HG03108 (cell line): Measurements from ENCODE around the gene TSPEAR.

ENCODE experiments used
- ATAC-seq: cut with Tn5 transposase; IDR thresholded peaks from one replicate; pipeline ENCODE4 v1.9.1; 2021; ENCODE audit warnings: moderate library complexity; ENCODE audit not compliant: unreplicated experiment

TSPEAR gene

DNA sequence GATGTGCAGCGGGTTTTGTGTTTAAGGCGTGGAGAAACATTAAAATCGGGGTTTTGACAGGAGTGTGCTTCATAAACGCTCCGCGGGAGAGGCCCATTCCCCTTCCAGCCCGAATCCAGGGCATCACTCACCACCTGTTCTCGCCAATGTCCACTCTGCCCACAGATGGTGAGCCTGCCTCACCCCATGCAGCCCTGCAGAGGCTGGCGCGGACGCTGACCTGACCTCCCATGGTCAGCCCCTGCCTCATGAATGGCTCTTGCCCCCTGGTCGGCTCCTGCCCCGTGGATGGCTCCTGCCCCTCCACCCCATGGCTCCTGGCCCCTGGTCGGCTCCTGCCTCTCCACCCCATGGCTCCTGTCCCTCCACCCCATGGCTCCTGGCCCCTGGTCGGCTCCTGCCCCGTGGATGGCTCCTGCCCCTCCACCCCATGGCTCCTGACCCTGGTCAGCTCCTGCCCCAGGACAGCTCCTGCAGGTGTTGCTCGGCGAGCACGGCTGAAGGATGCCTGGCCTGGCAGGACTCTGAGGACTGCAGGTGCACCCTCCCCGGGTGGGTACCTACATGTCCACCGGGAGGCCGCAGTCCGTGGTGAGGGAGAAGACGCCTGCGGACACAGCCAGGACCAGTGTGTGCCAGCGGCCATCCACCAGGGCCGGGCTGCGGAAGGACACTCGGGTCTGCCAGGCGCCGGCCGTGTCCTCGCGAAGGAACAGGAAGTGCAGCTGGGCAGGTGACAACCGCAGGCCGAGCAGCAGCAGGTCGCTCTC is 178.1 kb downstream of the TSPEAR start:
- no peak for ATAC-seq

DNA sequence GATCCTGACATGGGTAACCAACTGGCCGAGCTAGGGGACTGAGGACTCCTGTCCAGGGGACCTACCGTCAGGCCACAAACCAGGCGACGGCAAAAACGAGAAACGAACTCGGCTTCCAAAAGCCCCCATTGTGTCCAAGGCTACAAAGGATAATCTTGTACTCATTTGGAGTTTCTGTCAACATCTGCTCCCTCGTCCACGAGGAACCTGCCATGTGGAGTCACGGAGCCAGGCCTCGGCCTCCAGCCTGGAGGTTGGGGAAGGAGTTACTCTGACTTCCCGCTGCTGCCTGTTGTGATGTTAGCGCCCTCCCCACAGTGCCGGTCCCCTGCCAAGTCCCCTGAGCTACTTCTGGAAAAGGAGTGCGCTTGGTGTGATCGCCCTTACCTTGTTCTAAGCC is 178.7 kb downstream of the TSPEAR start:
- ATAC-seq, result no peak

DNA sequence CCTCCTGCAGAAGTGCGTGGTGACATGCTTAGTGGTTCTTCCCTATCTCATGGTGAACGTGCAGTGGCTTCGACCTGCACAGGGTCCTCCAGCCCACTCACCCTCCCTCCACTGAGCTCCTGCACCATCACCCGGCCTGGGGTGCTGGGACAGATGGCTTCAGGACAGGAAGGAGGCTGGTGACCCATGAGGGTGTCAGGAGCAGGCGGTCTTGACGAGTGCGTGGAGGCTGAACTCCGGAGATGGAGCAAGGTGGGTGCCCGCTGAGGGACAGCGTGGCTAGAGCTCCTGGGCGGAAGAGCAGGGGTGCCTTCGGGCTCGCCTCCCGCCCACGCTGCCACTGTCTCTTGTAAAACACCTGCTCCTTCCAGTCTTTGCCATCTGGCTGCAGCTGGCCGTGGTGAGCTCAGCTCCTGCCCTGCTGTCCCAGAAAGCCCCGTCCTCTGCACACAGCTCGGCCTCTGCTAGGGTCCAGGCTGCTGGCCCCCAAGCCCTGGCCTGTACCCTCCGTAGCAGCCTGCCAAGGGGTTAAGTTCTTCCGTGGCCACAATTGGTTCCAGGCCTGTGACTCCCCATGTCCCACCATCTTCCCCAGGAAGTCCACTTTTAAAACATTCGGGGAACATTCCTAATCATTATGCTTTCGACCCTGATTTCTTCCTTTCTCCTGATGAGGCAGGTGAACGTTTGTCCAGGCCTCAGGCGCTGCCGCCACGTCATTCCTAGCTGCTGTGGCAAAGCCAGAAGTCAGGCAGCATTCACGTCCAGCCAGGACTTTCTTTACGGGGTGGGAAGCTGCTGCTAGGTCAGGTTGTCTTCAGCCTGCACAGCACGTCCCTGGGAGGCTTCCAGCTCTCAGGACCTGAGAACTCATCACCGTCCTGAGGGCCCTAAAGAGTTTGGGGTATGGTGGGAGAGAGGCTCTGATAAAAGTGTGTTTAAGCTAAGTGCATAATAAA is 179.5 kb downstream of the TSPEAR start:
- ATAC-seq, result no peak

DNA sequence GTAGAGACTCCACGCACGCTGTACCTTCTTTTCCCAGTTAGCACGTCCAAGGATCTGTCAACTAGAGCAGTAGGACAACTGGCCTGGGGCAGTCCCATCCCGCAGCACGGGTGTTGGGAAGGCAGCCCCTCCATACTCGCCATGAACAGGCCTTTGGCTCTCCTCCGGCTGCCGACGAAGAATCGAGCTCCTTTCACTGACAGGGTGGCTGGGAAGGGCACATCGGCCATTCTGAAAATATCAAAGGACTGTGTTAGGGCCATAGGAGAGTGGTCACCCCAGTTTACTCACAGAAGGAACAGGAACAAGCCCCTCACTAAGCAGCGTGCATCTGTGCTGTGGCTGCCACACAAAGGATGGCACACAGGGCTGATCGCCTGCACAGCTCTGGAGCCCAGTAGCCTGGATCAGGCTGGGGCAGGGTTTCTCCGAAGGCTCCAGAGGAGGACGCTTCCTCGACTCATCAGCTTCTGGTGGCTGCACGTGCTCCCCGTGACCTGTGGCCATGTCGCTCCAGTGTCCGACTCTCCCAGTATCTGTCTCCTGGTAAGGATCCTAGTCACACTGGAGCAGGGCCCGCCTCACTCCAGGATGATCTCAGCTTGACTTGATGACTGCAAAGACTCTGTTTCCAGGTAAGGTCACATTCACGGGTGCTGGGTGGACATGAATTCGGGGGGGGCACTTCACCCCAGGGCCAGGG is 180.3 kb downstream of the TSPEAR start:
- ATAC-seq, result no peak

DNA sequence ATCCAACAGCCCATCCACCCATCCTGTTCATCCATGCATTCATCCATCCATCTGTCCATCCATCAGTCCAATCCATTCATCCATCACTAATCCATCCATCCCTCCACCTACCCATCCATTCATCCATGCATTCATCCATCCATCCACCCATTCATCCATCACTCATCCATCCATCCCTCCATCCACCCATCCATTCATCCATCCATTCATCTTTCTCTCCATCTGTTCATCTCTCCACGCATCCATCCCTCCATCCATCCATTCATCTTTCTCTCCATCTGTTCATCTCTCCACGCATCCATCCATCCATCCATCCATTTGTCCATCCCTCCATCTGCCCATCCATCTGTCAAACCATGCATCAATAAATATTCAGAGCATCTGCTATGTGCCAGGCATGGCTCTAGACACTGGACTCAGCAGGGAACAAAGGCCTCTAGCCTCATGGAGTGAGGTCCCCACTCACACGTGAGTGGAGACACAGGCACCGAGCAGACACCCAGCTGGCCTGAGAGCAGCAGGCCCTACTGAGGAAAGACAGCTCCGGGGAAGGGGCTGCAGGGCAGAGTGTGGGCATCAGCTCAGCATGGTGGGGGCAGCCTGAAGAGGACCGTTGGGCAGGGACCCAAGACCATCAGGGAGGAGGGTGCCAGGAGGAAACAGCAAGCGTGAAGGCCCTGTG is 181.0 kb downstream of the TSPEAR start:
- ATAC-seq, result no peak

DNA sequence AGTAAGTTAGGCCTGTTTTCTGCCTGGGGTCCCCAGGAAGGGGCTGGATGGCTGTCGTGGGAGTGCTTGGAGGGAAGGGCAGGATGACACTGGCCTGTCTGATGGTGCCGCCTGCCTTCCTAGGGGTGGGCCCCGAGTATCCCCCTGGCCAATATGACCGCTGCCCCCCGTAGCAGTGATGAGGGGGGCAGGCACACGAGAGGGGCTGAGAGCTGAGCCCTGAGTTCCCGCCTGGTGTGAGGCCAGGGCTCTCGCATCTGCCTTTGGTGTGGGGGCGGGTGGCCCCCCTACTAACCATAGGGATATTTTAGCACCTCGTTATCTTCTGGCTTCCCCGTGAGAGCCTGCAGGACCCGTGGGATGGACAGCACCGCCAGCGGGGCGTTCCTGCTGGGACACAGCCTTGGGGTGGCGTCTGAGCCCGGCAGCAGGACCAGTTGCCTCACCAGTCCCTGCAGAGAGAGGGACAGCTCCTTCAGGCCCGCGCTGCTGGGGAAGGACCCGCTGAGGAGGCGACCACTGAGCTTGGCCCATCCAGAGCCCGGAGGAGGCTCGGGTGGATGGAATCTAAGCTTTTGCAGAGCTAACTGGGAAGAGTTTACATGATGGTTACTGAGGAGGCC is 181.8 kb downstream of the TSPEAR start:
- no peak for ATAC-seq

DNA sequence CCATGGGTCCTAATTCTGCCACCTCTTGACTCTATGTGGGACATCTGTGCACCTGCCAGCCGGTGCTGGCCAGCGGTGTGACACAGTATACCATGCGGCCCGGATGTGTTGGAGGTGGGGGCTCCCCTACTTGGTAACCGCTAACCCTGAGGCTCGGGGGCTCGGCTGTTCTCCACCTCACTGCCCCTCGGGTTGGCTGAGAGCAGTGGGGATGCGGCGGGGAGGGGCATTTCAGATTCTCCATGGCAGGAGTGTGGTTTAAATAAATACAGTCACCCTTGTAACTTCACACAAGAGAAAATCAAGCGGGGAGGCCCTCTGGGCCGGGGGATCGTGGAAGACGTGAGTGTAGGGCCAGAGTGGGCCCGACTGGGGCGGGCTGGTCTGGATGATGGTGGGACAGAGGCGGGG is 182.4 kb downstream of the TSPEAR start:
- ATAC-seq, result no peak

DNA sequence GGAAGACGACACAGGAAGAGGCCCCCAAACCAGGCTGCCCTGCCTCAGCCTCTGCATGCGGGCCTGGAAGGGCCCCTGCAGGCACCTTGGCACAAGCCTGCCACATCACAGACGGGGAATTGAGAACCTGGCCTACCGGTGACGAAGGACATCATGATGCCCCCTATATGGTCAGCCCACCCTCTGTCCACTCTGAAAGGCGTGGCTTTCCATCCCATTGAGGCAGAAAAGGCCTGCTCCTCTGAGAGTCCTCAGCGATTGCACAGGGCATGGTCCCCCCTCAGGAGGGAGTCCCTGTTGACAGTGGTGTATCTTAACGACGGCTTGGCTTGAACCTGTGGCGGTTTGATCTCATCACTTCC is 182.8 kb downstream of the TSPEAR start:
- no peak for ATAC-seq

DNA sequence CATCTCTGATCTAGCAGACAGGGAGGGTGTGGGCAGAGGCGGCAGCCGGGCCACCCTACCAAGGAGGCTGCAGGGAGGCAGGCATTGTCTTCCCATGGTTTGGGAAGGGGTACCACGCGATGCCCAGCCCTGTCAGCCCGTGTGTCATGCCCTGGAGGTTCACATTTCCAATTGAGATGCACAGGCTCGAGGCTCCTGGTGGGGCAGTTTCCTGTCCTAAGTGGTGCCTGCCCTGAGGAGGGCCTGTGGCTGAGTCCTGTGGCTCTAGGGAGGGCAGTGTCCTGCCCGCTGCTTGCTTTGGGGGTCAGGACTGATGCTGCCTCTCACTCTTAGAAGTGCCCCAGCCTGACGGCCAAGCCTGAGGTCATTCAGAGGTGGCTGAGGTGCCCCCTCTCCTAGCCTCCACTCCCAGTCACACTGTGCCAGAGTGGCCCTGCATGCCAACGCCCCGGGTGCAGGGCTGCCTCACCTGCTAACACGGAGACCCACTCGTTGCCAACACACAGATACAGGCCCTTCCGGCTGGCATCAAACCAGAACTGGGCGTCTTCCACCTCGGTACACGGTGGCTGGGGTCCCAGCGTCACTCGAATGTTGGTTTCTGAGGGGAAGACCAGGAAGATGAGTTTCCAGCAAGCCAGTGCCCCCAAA is 183.3 kb downstream of the TSPEAR start:
- no peak for ATAC-seq

DNA sequence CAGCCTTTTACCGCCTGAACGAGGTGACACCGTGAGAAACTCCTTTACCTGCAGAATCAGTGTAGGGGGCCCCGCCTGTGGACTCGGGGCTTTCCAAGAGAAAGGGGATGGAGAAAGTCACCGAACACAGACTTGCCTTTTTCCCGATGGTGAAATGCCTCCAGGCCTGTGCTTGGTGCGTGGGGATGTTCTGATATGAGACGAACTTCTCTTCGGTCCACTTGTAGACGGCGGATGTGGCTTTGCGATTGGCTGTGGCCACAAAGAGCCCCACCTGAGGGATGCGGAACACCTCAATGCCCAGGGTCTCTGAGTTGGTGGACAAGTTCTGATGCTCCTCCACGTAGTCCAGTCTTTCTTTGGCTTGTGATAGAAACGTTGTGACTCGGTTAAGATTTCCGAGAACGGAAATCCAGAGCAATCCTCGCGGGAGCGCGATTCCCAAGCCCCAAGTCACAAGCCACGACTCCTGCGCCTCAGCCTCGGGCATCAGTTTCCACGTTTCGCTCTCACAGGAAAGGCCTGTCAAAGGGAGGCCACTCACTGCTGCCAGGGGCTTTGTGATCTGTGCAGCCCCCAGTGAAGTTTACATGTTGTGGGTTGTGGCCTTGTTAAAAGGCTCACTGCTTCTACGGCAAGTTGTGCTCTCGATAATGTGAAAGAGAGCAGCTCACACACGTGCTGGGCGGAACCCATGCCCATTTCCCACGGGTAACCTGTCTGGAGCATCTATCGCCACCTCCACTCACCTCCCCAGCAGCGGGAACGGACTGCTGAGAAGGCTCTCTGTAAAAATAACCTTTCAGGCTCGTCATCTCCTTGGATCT is 184.0 kb downstream of the TSPEAR start:
- ATAC-seq, result no peak

DNA sequence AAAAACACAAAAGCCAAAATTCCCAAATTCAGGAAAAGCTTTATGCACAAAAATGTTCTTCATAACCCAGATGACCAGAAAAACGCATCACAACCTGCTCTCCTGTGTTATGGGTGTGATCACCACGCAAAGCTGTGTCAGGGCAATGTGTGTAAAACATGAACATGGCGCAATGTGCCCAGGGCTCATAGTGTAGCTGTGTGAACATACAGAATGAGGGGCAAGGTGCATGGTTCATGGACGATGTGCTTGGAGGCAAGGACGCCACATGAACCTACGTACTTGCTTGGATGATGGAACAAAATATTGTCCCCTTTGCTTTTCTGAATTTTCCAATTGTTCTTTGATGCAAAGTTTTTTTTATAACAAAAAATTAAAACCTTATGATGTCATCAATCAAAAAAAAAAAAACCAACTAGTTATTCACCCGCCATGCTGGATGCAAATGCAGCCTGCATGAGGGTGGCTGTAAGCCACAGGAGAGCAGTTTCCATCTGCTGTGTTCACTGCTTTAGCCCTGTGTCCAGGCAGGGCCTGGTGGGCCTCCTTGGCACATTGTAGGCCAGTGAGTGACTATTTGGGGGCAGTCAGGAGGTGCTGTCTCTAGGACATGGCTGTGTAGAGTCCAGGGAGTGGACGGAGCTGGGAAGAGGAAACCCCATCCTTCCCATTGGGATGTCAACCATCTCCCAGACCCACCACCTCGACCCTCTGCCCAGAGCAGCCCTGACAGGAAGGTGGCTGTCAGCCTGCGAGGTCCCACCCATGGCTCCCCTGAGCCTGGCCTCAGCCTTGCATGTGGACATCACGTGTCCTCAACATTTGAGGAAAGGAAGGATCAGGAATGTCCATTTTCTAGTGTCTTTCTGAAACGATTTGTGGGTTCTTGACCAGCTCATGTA is 185.0 kb downstream of the TSPEAR start:
- ATAC-seq, result no peak

DNA sequence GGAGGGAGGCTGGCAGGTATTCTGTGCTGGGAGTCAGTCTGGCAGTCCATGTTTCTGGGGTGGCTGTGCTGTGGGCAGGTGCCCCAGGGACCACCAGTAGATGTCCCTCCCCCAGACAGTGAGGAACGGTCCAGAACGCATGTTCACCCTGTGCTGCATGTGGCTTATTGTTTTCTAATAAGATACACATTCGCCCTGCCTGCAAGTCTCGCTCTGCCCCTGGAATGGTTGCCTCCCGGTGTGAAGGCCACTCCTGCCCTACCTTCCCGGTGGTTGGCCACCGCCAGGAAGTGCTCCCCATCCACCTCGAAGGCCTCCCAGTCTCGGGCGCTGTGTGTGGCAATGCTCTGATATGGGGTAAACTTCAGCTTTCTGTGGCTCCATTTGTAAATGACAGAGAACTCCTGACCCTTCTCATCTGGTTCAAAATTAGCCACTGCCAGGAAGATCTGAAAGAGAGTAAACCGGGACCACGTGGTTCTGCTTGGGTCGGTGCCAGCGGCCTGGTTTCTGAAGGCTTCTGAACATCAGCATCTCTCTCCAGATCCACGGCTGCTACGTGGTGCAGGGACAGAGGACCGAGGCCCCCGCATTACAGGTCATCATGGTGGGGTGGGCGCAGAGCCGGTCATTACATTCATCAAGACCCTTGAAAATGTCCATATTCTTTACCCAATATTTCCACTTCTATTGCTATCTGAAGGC is 185.8 kb downstream of the TSPEAR start:
- no peak for ATAC-seq

DNA sequence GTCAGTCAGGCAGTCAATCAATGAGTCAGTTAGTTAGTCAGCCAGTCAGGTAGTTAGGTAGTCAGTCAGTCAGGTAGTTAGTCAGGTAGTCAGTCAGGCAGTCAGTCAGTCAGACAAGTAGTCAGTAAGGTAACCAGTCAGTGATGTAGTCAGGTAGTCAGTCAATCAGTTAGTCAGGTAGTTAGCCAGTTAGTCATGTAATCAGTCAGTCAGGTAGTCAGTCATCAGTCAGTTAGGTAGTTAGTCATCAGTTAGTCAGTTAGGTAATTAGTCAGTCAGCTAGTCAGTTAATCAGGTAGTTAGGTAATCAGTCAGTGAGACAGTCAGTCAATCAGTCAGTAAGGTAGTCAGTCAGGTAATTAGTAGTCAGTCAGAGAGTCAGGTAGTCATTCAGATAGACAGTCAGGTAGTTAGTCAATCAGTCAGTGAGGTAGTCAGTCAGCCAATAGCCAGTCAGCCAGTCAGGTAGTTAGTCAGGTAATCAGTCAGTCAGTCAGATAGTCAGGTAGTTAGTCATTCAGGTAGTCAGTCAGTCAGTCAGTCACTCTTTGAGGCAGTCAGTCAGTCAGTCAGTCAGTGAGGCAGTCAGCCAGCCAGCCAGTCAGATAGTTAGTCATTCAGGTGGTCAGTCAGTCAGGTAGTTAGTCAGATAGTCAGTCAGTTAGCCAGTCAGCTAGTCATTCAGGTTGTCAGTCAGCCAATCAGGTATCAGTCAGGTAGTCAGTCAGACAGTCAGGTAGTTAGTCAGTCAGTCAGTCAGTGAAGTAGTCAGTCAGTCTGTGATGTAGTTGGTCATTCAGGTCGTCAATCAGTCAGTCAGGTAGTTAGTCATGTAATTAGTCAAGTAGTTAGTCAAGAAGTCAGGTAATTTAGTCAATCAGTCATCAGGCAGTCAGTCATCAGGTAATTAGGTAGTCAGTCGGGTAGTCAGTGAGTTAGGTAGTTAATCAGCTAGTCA is 186.7 kb downstream of the TSPEAR start:
- ATAC-seq, result no peak

DNA sequence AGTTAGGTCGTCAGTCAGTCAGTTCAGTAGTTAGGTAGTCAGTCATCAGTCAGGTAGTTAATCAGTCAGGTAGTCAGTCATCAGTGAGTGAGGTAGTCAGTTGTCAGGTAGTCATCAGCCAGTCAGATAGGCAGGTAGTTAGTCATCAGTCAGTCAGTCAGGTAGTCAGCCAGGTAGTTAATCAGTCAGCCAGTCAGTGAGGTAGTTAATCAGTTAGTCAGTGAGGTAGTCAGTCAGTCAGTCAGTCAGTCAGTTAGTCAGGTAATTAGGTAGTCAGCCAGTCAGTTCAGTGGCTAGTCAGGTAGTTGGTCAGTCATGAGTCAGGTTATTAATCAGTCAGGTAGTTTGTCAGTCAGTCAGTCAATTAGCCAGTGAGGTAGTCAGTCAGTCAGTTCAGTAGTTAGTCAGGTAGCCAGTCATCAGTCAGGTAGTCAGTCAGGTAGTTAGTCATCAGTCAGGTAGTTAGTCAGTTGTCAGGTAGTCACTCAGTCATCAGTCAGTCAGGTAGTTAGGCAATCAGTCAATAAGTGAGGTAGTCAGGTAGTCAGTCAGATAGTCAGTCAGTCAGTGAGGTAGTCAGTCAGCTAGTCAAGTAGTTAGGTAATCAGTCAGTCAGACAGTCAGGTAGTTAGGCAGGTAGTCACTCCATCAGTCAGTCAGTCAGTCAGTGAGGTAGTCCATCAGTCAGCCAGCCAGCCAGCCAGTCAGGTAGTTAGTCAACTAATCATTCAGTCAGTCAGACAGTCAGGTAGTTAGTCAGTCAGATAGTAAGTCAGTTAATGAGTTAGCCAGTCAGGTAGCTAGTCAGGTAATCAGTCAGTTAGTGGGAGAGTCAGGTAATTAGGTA is 187.6 kb downstream of the TSPEAR start:
- no peak for ATAC-seq

DNA sequence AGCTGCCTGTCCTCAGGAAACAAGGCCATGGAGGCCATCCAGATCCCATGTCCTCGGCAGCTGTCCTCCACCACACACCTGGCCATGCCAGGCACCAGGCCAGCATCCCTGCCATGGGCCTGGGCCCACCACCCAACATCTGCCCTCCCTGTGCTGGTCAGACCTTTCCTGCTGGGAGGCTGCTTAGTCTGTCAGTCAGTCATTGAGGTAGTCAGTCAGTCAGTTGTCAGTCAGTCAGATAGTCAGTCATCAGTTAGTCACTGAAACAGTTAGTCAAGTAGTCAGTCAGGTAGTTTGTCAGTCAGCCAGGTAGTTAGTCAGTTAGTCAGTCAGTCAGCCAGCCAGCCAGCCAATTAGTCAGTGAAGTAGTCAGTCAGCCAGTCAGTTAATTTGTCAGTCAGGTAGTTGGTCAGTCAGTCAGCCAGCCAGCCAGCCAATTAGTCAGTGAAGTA is 188.6 kb downstream of the TSPEAR start:
- no peak for ATAC-seq
